Measurements from ENCODE around the gene CDYL. TPM values are rescaled to one million over a fixed set of nuclear protein-coding genes. Genes with fewer than 3 reads are reported as not detected.

CDYL gene
- total and polyA plus RNA-seq, 10 donors = 6.8 to 48.4 (median 35.3) TPM

DNA sequence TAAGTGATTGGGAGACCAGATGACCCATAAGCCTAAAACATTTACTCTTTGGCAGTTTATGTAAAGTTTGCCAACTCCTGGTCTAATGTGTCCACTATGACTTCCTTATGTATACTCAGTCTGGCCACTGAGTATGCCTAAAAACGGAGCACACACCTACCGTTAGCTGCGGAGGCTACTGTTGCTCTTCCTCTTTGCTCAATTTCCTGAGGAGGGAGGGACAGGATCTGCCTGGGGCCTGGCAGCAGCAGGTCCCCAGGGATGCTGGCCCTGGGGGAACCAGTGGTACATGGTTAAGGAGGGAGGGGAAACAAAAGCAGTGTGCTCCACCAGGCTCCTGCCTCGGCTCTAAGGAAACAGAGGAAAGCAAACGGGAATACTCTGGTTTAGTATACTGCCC is 113.5 kb downstream of the CDYL start:
- Histone ChIP-seq H3K27ac (no peak overlapping the region), H3K36me3 (peaks cover 0 to 37% (median 27%) of the 10 kb centered on the region in 6 donors), H3K4me1 (peaks cover 0 to 58% (median 27%) of the 10 kb centered on the region in 6 donors), H3K4me3 (no peak overlapping the region), H3K9me3 (no peaks in the 10 kb centered on the region), H3K27me3 (replicated peaks in 1 of 7) (no peaks in the 10 kb centered on the region)
- 21 to 47% (median 29%) methylated on average over 5 of the region's 5 CpGs for WGBS, 5 donors
- TF ChIP-seq POLR2A (IDR thresholded peaks at IDR 0.05) = no peak
- TF ChIP-seq POLR2AphosphoS5 (IDR thresholded peaks at IDR 0.05) = no peak
- TF ChIP-seq, protein P1, sequence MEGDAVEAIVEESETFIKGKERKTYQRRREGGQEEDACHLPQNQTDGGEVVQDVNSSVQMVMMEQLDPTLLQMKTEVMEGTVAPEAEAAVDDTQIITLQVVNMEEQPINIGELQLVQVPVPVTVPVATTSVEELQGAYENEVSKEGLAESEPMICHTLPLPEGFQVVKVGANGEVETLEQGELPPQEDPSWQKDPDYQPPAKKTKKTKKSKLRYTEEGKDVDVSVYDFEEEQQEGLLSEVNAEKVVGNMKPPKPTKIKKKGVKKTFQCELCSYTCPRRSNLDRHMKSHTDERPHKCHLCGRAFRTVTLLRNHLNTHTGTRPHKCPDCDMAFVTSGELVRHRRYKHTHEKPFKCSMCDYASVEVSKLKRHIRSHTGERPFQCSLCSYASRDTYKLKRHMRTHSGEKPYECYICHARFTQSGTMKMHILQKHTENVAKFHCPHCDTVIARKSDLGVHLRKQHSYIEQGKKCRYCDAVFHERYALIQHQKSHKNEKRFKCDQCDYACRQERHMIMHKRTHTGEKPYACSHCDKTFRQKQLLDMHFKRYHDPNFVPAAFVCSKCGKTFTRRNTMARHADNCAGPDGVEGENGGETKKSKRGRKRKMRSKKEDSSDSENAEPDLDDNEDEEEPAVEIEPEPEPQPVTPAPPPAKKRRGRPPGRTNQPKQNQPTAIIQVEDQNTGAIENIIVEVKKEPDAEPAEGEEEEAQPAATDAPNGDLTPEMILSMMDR (IDR thresholded peaks at IDR 0.05 in 8 of 11, conservative IDR thresholded peaks at IDR 0.05 in 3 of 11) = no peak
- intact Hi-C loops (cut with DNase I; ENCODE audit: low total_unique reads) = no loop called here
- DNase-seq = no peak

- Histone ChIP-seq H3K9me3 (no peaks in the 10 kb centered on the region), H3K36me3 (peaks cover 0 to 37% (median 27%) of the 10 kb centered on the region in 6 donors), H3K27ac (no peak overlapping the region), H3K4me3 (no peak overlapping the region), H3K4me1 (peaks cover 0 to 53% (median 23%) of the 10 kb centered on the region in 6 donors), H3K27me3 (replicated peaks in 1 of 7) (no peaks in the 10 kb centered on the region)
- intact Hi-C loops (cut with DNase I; ENCODE audit: low total_unique reads) = no loop called here
- DNase-seq = no peak
- WGBS, 5 donors = 87 to 92% (median 90%) methylated on average over 9 of the region's 9 CpGs
- TF ChIP-seq, protein P1 (IDR thresholded peaks at IDR 0.05 in 8 of 11, conservative IDR thresholded peaks at IDR 0.05 in 3 of 11) = no peak
- TF ChIP-seq POLR2A (IDR thresholded peaks at IDR 0.05) (no peak), POLR2AphosphoS5 (IDR thresholded peaks at IDR 0.05) (no peak)
Observed at GRCh38 chr6:4890191-4890590, 114.0 kb downstream of the CDYL start.

- intact Hi-C loops (cut with DNase I; ENCODE audit: low total_unique reads) = no loop called here
Observed at GRCh38 chr6:4890627-4891026, 114.4 kb downstream of the CDYL start.

GRCh38 chr6:4891141-4891540 is 114.9 kb downstream of the CDYL start:
- DNase-seq = no peak

More at GRCh38 chr6:4890627-4891026, 114.4 kb downstream of the CDYL start:
- Histone ChIP-seq H3K36me3 (peaks cover 0 to 40% (median 27%) of the 10 kb centered on the region in 6 donors), H3K27me3 (replicated peaks in 1 of 7) (no peaks in the 10 kb centered on the region), H3K4me1 (peaks cover 0 to 48% (median 19%) of the 10 kb centered on the region in 6 donors), H3K4me3 (no peak overlapping the region), H3K27ac (no peak overlapping the region), H3K9me3 (no peaks in the 10 kb centered on the region)
- WGBS, 5 donors = 87 to 92% (median 91%) methylated on average over 11 of the region's 11 CpGs
- TF ChIP-seq, protein P1 (IDR thresholded peaks at IDR 0.05 in 8 of 11, conservative IDR thresholded peaks at IDR 0.05 in 3 of 11) = no peak
- TF ChIP-seq POLR2A (IDR thresholded peaks at IDR 0.05) = no peak
- no peak for TF ChIP-seq POLR2AphosphoS5 (IDR thresholded peaks at IDR 0.05)
- DNase-seq = no peak

More at GRCh38 chr6:4891141-4891540, 114.9 kb downstream of the CDYL start:
- Histone ChIP-seq H3K9me3 (no peaks in the 10 kb centered on the region), H3K27ac (no peak overlapping the region), H3K4me1 (peaks cover 0 to 43% (median 15%) of the 10 kb centered on the region in 6 donors), H3K4me3 (no peak overlapping the region), H3K36me3 (peaks cover 0 to 45% (median 29%) of the 10 kb centered on the region in 6 donors), H3K27me3 (replicated peaks in 1 of 7) (no peaks in the 10 kb centered on the region)
- intact Hi-C loops (cut with DNase I; ENCODE audit: low total_unique reads) = no loop called here
- WGBS, 5 donors = 88 to 95% (median 92%) methylated on average over 6 of the region's 6 CpGs
- TF ChIP-seq POLR2A (IDR thresholded peaks at IDR 0.05) = no peak
- TF ChIP-seq, protein P1 (IDR thresholded peaks at IDR 0.05 in 8 of 11, conservative IDR thresholded peaks at IDR 0.05 in 3 of 11) = no peak
- TF ChIP-seq POLR2AphosphoS5 (IDR thresholded peaks at IDR 0.05) = no peak
